Activated T-cell treated with anti-CD3 and anti-CD28 coated beads, Interleukin-2, amount 50 U/mL, for 24 hours (primary cell): ENCODE results near the gene MAU2.

Experiments
- DNase-seq: peaks from one replicate; pipeline ENCODE4 v3.0.0-alpha.2; 2020
- H3K27ac Mint-ChIP-seq: 2 replicates; pipeline ENCODE4 v1.8.0; 2020; ENCODE audit warnings: mild to moderate bottlenecking, mixed read lengths
- H3K27me3 Mint-ChIP-seq: 2 replicates; pipeline ENCODE4 v1.8.0; 2020; ENCODE audit warnings: mixed read lengths
- H3K36me3 Mint-ChIP-seq: 2 replicates; pipeline ENCODE4 v1.8.0; 2020; ENCODE audit warnings: low read depth, mixed read lengths
- H3K4me1 Mint-ChIP-seq: 2 replicates; pipeline ENCODE4 v1.8.0; 2020; ENCODE audit warnings: low read depth, mixed read lengths
- H3K4me3 Mint-ChIP-seq: 2 replicates; pipeline ENCODE4 v1.8.0; 2020; ENCODE audit warnings: mild to moderate bottlenecking, moderate library complexity, mixed read lengths
- H3K9me3 Mint-ChIP-seq: 2 replicates; pipeline ENCODE4 v1.8.0; 2020; ENCODE audit warnings: mixed read lengths

The MAU2 gene

GRCh38 chr19:19296953-19297689 is 23.5 kb upstream of the MAU2 start:
- H3K4me1 Mint-ChIP-seq: no peaks in the 10 kb centered on the region
- no peak for DNase-seq
- H3K27ac Mint-ChIP-seq: no peak overlapping the region
- no peaks in the 10 kb centered on the region for H3K27me3 Mint-ChIP-seq
- peaks cover 88% of the 10 kb centered on the region for H3K36me3 Mint-ChIP-seq
- peaks cover 3% of the 10 kb centered on the region for H3K9me3 Mint-ChIP-seq
- H3K4me3 Mint-ChIP-seq: no peak overlapping the region

- Mint-ChIP-seq H3K9me3 (peaks cover 3% of the 10 kb centered on the region), H3K27me3 (no peaks in the 10 kb centered on the region), H3K36me3 (peaks cover 86% of the 10 kb centered on the region), H3K4me3 (no peak overlapping the region), H3K27ac (no peak overlapping the region), H3K4me1 (no peaks in the 10 kb centered on the region)
- no peak for DNase-seq
Measured at GRCh38 chr19:19297759-19298158, 22.9 kb upstream of the MAU2 start.

GRCh38 chr19:19300613-19301012 is 20.0 kb upstream of the MAU2 start:
- Mint-ChIP-seq H3K4me1 (no peaks in the 10 kb centered on the region), H3K36me3 (peaks cover 83% of the 10 kb centered on the region), H3K27ac (no peak overlapping the region), H3K27me3 (no peaks in the 10 kb centered on the region), H3K4me3 (no peak overlapping the region), H3K9me3 (no peaks in the 10 kb centered on the region)
- DNase-seq: no peak

GRCh38 chr19:19303411-19303810 is 17.2 kb upstream of the MAU2 start:
- Mint-ChIP-seq H3K4me3 (no peak overlapping the region), H3K36me3 (peaks cover 81% of the 10 kb centered on the region), H3K9me3 (no peaks in the 10 kb centered on the region), H3K27ac (no peak overlapping the region), H3K27me3 (no peaks in the 10 kb centered on the region), H3K4me1 (no peaks in the 10 kb centered on the region)
- no peak for DNase-seq

DNA sequence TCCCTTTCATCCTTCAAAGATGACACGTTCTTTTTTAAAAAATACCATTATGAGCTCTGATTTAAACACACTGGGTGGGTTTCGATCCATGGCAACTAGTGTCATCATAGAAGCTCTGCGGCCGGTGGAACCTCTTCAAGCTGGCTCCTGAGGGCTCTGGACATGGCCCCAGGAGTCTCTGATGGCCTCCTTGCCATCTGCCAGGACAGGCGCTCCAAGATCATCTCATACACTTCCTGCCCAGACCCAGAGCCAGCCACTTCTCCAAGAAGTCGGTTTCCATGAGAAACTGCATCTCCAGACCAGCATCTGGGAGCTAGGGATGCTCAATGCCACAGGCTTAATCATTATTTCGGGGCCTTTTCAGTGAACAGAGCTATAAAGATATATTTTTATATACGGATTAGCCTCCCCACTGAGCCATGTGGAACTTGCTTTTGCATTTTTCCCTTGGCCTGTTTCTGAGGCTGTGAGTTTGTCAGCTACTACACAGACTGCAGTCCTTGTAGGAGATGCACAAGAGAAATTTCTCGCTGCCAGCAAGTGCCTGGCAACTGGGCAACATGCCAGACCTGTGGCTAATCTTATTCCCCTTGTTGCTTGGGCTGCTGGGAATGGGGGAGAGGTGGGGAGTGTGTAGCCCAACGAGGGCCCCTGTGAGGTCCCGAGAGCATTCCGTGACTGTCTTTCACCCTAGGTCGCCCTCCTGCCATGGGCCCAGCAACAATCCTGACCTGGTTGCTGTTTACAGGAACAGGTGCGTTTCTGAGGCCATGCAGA is 16.3 kb upstream of the MAU2 start:
- H3K27ac Mint-ChIP-seq: no peak overlapping the region

GRCh38 chr19:19305066-19305465 is 15.6 kb upstream of the MAU2 start:
- Mint-ChIP-seq H3K4me1 (no peaks in the 10 kb centered on the region), H3K4me3 (no peak overlapping the region), H3K27ac (no peak overlapping the region), H3K36me3 (peaks cover 88% of the 10 kb centered on the region), H3K27me3 (no peaks in the 10 kb centered on the region), H3K9me3 (no peaks in the 10 kb centered on the region)
- DNase-seq: no peak

More for the DNA sequence above, 16.3 kb upstream of the MAU2 start:
- Mint-ChIP-seq H3K36me3 (peaks cover 84% of the 10 kb centered on the region), H3K4me1 (no peaks in the 10 kb centered on the region), H3K9me3 (no peaks in the 10 kb centered on the region), H3K27me3 (no peaks in the 10 kb centered on the region), H3K4me3 (no peak overlapping the region)
- DNase-seq: no peak

DNA sequence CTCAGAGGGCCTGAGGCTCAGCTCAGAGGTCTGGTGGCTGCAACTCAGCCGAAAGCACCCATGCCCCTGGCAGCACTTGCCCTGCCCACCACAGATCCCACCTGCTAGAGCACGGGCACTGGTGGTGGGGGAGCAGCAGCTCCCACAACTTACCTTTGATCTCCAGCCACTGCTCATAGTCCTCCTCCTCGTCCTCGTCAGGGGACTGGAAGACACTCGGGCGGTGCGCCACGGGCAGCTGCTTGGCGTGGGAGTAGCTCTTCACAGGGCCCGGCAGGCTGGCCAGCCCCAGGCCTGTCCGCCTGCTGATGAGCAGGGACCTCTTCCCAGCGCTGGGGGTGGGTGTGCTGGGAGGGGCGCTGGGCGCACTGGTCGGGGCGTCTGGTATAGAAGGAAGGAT is 14.9 kb upstream of the MAU2 start:
- Mint-ChIP-seq H3K4me3 (no peak overlapping the region), H3K36me3 (peaks cover 88% of the 10 kb centered on the region), H3K4me1 (no peaks in the 10 kb centered on the region), H3K9me3 (no peaks in the 10 kb centered on the region), H3K27me3 (no peaks in the 10 kb centered on the region), H3K27ac (no peak overlapping the region)
- no peak for DNase-seq

DNA sequence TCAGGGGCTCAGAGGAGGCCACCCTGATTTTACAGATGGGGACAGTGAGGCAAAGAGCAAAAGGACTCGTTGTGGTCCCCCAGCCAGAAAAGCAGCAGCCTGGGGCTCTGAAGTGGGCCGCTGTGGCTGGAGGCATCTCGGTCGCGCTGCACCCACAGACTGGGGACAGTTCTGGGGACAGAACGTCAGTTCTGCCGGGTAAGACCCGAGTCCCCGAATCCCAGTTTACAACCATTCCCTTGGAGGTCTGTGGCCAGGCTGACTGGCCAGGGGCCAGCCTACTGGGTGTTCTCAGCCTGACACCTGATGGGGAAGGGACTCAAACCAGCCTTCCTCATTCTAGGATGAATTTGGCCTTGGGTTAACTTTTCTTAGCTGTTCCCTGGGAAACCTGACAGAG is 14.4 kb upstream of the MAU2 start:
- Mint-ChIP-seq H3K27ac (no peak overlapping the region), H3K36me3 (peaks cover 87% of the 10 kb centered on the region), H3K9me3 (no peaks in the 10 kb centered on the region), H3K4me3 (no peak overlapping the region), H3K4me1 (no peaks in the 10 kb centered on the region), H3K27me3 (no peaks in the 10 kb centered on the region)
- no peak for DNase-seq

GRCh38 chr19:19308373-19308772 is 12.3 kb upstream of the MAU2 start:
- DNase-seq: no peak
- Mint-ChIP-seq H3K27ac (no peak overlapping the region), H3K4me3 (no peak overlapping the region), H3K4me1 (peaks cover 3% of the 10 kb centered on the region), H3K36me3 (peaks cover 85% of the 10 kb centered on the region), H3K27me3 (no peaks in the 10 kb centered on the region), H3K9me3 (no peaks in the 10 kb centered on the region)

- Mint-ChIP-seq H3K9me3 (no peaks in the 10 kb centered on the region), H3K4me3 (no peak overlapping the region), H3K36me3 (peaks cover 68% of the 10 kb centered on the region), H3K4me1 (peaks cover 29% of the 10 kb centered on the region), H3K27me3 (no peaks in the 10 kb centered on the region), H3K27ac (peak overlapping the region; percentile 13)
- no peak for DNase-seq
Measured at GRCh38 chr19:19315444-19315843, 5.2 kb upstream of the MAU2 start.

DNA sequence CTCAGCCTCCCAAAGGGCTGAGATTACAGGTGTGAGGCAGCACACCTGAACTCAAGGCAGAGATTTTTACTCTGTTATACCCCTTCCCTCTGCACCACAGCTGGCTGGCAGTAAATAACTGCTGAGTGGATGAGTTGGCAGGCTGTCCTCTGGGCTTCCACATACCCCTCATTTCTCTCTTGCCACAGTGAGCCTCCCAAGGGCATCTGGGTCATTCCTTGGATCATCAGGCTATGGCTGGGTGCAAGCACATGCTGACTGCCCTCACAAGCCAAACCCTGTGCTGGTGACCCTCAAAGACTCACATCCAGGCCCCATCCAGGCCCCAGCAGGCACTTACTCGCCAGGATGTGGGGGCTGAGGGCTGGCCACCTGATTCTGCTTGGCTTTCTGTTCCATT is 4.5 kb upstream of the MAU2 start:
- Mint-ChIP-seq H3K27me3 (no peaks in the 10 kb centered on the region), H3K36me3 (peaks cover 64% of the 10 kb centered on the region), H3K4me1 (peaks cover 29% of the 10 kb centered on the region), H3K27ac (peak overlapping the region; percentile 61), H3K9me3 (no peaks in the 10 kb centered on the region), H3K4me3 (no peak overlapping the region)
- no peak for DNase-seq

DNA sequence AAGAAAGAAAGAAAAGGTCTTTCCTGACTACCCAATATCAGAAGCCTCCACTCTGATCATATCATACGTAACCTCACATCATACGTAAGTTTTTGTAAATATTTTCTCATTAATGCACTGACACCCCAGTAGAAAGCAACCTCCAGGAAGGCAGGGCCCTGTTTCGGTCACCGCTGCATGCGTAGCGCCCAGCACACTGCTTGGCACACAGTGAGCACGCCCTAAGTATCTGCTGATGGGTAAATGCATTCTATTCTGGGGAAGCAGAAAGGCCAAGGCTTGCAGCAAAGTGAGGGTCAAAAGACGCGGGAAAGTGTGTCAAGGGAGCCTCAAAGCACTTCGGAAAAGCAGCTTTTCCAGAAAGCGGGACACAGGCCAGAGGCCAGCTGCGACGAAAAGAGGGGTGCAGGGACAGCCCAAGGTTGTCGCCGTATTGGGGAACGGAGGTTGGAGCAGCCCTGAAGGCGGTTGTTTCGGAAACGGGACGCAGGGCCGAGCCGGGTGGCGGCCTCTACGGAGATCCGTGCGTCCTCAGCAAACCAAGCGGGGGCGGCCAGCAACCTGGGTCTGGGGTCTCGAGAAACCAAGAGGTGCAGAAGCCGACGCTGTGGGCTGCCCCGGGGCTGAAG is 783 bp upstream of the MAU2 start:
- H3K9me3 Mint-ChIP-seq: no peaks in the 10 kb centered on the region
- peaks cover 60% of the 10 kb centered on the region for H3K36me3 Mint-ChIP-seq
- H3K27ac Mint-ChIP-seq: peak overlapping the region; percentile 100
- H3K27me3 Mint-ChIP-seq: no peaks in the 10 kb centered on the region
- H3K4me1 Mint-ChIP-seq: peaks cover 50% of the 10 kb centered on the region
- DNase-seq: no peak
- peak overlapping the region; percentile 94 for H3K4me3 Mint-ChIP-seq

DNA sequence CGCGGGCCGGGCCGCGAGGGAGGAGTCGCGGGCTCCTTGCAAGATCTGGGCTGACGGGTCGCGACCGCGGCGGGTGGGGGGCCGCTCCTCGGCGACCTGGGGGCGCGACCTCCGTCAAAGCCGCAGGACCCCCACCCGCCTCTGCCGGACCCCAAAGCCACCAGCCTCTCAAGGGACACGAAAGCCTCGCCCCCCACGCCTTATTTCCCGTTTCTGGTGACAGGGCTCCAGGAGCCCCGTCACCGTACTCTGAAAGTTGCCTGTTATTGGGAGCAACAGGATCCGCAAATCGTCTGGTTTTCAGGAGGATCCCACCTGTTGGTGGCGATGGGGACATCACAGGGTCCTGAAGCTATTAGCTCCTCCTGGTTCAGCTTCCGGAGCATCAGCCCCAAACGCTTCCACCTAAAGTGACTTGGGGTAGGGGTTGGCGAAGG is 530 bp downstream of the MAU2 start:
- Mint-ChIP-seq H3K27ac (peak overlapping the region; percentile 100), H3K4me1 (peaks cover 54% of the 10 kb centered on the region)

GRCh38 chr19:19324059-19324770 is 3.6 kb downstream of the MAU2 start:
- H3K36me3 Mint-ChIP-seq: peaks cover 65% of the 10 kb centered on the region
- no peaks in the 10 kb centered on the region for H3K27me3 Mint-ChIP-seq
- no peak overlapping the region for H3K4me3 Mint-ChIP-seq
- no peak for DNase-seq
- peaks cover 51% of the 10 kb centered on the region for H3K4me1 Mint-ChIP-seq
- H3K27ac Mint-ChIP-seq: peak overlapping the region; percentile 45
- no peaks in the 10 kb centered on the region for H3K9me3 Mint-ChIP-seq

More for the DNA sequence above, 530 bp downstream of the MAU2 start:
- Mint-ChIP-seq H3K9me3 (no peaks in the 10 kb centered on the region), H3K36me3 (peaks cover 57% of the 10 kb centered on the region), H3K4me3 (peak overlapping the region; percentile 94), H3K27me3 (no peaks in the 10 kb centered on the region)
- no peak for DNase-seq
